ENCODE data around the gene WARS2.
"Not testable (repeated sequence)": the region's sequence is repeated elsewhere in the genome, so short reads cannot be mapped to it uniquely, and the experiment has no call there.

Gene WARS2

GRCh38 chr1:119139403-119139802, 1.1 kb downstream of the WARS2 start:
- DNase-seq (ENCODE audit: low spot score), result no peak

GRCh38 chr1:119136401-119136800, 4.1 kb downstream of the WARS2 start:
- DNase-seq (ENCODE audit: low spot score), result no peak

- no peak for DNase-seq (ENCODE audit: low spot score)
These were observed 6.5 kb downstream of the WARS2 start for GRCh38 chr1:119133987-119134386.

GRCh38 chr1:119132179-119132578, 8.3 kb downstream of the WARS2 start:
- no peak for DNase-seq (ENCODE audit: low spot score)

GRCh38 chr1:119125874-119126273, 14.6 kb downstream of the WARS2 start:
- DNase-seq (ENCODE audit: low spot score), result no peak

GRCh38 chr1:119124764-119125163, 15.7 kb downstream of the WARS2 start:
- DNase-seq (ENCODE audit: low spot score), result no peak

- DNase-seq (ENCODE audit: low spot score), result not testable (repeated sequence)
These were observed 18.6 kb downstream of the WARS2 start for GRCh38 chr1:119121872-119122271.

- DNase-seq (ENCODE audit: low spot score), result no peak
These were observed 23.7 kb downstream of the WARS2 start for GRCh38 chr1:119116725-119117124.

GRCh38 chr1:119115736-119116135, 24.7 kb downstream of the WARS2 start:
- no peak for DNase-seq (ENCODE audit: low spot score)

- DNase-seq (ENCODE audit: low spot score), result no peak
These were observed 25.1 kb downstream of the WARS2 start for GRCh38 chr1:119115311-119115710.

GRCh38 chr1:119114786-119115185, 25.7 kb downstream of the WARS2 start:
- DNase-seq (ENCODE audit: low spot score), result no peak

GRCh38 chr1:119112791-119113190, 27.7 kb downstream of the WARS2 start:
- DNase-seq (ENCODE audit: low spot score), result no peak

GRCh38 chr1:119112244-119112643, 28.2 kb downstream of the WARS2 start:
- no peak for DNase-seq (ENCODE audit: low spot score)

- no peak for DNase-seq (ENCODE audit: low spot score)
These were observed 31.5 kb downstream of the WARS2 start for GRCh38 chr1:119108988-119109387.

- DNase-seq (ENCODE audit: low spot score), result no peak
These were observed 36.7 kb downstream of the WARS2 start for GRCh38 chr1:119103764-119104163.

GRCh38 chr1:119102051-119102450, 38.4 kb downstream of the WARS2 start:
- DNase-seq (ENCODE audit: low spot score), result no peak

- DNase-seq (ENCODE audit: low spot score), result no peak
These were observed 38.9 kb downstream of the WARS2 start for GRCh38 chr1:119101563-119101962.

- no peak for DNase-seq (ENCODE audit: low spot score)
These were observed 40.7 kb downstream of the WARS2 start for GRCh38 chr1:119099775-119100174.

- DNase-seq (ENCODE audit: low spot score), result no peak
These were observed 43.1 kb downstream of the WARS2 start for GRCh38 chr1:119097380-119097779.

GRCh38 chr1:119093721-119094120, 46.7 kb downstream of the WARS2 start:
- DNase-seq (ENCODE audit: low spot score), result no peak

- no peak for DNase-seq (ENCODE audit: low spot score)
These were observed 48.8 kb downstream of the WARS2 start for GRCh38 chr1:119091618-119092017.

- no peak for DNase-seq (ENCODE audit: low spot score)
These were observed 50.2 kb downstream of the WARS2 start for GRCh38 chr1:119090250-119090649.

GRCh38 chr1:119086830-119087229, 53.6 kb downstream of the WARS2 start:
- no peak for DNase-seq (ENCODE audit: low spot score)

- no peak for DNase-seq (ENCODE audit: low spot score)
These were observed 55.7 kb downstream of the WARS2 start for GRCh38 chr1:119084798-119085197.

- no peak for DNase-seq (ENCODE audit: low spot score)
These were observed 56.5 kb downstream of the WARS2 start for GRCh38 chr1:119083980-119084379.

All from pons (tissue), 1 donor.